NOMO-1 (cell line): ENCODE results near the gene UBA6.
A peak's percentile ranks its signal among the peaks of the same experiment; 100 is the strongest.
"Not testable (repeated sequence)": the region's sequence is repeated elsewhere in the genome, so short reads cannot be mapped to it uniquely, and the experiment has no call there.

Experiments
- DNase-seq, 2 experiments: peaks; one replicate each; lab custom pipeline; 2025; ENCODE audit not compliant: unreplicated experiment in 2 of 2; lab: John Stamatoyannopoulos, UW

UBA6 gene

DNA sequence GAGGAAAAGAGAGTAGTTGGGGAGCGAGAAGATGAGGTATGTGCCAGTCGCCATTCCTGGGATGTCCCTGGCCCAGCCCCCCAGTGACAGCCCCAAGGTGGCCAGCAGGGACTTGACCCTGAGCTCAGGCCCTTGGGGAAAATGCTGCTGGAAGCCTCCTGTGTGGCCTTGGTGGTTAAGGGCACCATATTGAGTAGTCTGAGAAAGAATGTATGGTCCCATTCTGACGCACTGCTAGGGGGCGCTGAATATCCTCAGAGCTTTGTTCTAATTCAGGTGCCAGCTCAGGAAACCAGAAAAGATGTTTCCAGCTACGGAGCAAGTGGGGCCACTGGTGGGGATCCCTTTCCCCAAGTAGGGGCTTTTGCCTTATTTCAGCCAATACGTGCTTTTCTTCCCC is 14.0 kb upstream of the UBA6 start:
- no peak for DNase-seq

DNA sequence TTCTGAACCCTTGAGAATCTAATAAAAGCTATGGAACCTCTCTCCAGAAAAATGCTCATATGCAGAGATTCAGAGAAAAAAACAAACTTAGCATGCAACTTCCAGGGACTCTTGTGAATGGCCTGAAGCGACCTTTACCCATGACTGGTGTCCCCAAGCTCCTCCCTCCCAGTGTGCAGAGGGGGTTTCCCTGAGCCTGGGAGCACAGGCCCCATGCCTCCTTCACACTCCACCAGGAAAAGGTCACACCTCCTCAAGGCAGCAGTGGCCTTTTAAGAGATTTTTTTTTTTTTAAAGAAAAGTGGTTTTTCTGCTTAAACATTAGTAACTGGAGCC is 13.3 kb upstream of the UBA6 start:
- no peak for DNase-seq

DNA sequence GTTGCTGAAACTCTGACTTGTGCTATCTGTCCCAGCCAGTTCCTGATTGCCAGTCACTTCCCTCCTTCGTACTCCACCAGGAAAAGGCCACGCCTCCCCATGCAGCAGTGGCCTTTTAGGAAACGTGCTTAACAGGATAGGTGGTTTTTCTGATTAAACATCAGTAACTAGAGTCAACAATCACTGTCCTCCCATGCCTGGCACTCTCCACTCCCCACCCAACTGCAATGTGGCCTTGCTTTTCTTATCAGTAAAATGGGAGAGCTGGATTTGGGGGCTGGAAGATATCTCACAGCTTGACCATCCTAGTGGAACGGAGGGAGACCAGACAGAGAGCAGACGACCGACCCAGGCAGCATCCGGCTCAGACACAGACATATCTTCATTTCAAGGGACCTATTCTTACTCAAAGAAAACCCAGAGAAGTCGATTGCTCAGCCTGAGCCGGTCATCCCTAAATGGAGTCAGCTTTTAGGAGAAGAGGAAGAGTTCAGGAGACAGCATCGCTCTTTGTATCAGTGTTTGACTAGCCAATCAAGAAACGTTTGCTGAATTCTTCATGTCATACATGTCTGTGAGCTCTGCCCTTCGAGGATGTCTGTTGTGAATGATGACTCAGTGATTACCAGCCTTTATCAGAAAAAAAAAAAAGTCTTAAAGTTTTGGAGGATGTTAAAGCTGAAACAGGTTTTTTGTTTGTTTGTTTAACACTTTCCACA is 12.7 kb upstream of the UBA6 start:
- no peak for DNase-seq

DNA sequence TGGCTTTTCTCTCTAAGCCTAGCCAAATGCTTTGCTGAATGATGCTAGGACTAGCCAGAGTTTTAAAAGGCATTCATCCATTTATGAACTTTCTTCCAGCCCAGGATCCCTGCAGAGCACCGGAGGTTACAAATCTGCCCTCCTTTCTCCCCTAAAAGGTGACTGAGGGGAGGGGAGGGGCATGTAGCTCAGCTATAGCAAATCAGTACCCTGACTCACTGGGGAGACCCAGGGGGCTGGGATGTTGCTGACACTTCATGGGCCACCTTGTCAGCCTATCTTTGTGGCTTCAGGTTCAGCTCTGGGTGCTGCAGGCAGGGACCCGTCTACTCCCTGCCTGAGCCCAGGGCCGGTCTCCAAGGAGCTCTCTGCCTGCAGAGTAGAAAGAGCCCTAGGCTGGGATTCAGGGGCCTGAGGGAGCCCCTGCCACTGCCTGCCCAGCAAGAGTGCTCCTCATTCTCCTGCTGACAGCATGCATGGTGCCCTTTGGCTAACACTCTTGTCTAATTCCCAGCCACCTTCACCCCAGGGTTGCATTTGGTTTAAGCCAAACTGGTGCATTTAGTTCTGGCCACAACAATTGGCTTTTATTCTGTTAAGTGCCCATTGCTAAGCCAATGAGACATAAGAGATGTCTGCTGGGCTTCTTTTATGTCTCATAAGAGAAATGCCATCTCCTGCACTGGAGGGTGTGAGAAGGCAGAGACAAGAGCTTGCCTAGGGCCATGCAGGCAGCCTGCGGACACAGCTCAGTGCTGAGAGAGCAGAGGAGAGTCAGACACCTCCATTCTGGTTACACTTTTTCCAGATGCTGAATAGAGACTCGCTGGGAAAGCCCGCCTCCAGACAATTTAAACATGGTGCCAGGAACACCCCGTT is 11.9 kb upstream of the UBA6 start:
- no peak for DNase-seq

DNA sequence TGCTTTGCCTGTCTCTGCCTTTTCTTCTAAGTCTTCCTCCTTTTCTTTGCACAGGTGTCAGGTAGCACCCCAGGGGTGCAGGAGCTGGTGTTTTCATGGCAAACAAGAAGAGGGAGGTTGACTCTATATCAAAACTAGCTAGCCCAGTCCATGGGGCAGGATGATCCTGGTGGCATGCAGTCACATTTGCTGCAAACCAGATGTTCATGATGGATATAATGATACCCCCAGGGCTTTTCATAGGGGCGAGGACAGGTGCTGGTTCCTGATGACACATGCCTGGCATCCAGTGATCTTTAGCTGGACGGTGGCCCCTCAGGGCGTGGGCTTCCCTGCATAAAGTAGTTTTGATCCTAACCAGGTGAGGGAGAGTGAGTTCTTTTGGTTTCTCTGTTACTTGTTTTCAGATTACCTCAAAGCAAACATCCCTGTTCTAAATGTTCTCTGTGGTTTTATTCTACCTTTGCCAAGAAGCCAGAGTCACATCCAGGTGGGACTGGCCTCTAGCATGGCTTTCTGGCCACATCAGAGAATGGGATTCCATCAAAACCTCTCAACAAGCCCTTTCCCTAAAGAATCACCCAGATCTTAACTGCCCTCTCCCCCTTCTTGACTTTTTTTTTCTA is 11.2 kb upstream of the UBA6 start:
- no peak for DNase-seq

DNA sequence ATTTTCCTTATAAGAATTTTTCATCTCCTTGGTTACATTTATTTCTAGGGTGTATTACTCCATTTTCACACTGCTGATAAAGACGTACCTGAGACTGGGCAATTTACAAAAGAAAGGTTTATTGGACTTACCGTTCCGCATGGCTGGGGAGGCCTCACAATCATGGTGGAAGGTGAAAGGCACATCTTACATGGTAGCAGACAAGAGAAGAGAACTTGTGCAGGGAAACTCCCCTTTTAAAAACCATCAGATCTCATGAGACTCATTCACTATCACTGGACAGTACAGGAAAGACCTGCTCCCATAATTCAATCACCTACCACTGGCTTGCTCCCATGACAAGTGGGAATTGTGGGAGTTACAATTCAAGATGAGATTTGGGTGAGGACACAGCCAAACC is 5.7 kb upstream of the UBA6 start:
- DNase-seq: not testable (repeated sequence)

DNA sequence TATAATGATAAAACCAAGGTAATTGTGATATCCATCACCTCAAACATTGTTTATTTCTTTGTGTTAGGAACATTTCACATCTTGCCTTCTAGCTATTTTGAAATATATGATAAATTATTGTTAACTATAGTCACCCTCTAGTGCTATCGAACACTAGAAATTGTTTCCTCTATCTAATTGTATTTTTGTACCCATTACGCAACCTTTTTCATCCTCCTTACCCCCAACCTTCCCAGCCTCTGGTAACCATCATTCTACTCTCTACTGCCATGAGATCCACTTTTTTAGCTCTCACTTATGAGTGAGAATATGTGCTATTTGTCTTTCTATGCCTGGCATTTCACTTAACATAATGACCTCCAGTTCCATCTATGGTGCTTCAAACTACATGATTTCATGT is 3.9 kb upstream of the UBA6 start:
- no peak for DNase-seq

DNA sequence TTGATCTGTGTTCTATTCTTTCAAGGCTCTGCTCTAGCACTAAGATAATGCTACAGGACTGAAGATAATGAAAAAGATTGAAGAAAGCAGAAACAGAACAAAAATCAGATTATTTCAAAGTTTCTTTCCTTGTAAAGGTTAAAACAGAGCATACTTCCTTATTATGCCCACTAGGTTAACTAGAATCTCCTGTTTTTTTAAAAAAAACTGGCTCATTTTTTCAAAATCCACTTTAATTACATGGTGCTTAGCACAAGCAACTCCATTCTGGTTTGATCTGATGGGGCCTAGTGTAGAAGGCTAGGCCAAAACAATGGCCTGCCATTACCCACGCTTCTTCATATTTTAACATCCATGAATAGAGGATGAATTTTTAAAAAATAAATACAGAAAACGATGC is 1.2 kb upstream of the UBA6 start:
- DNase-seq: no peak

DNA sequence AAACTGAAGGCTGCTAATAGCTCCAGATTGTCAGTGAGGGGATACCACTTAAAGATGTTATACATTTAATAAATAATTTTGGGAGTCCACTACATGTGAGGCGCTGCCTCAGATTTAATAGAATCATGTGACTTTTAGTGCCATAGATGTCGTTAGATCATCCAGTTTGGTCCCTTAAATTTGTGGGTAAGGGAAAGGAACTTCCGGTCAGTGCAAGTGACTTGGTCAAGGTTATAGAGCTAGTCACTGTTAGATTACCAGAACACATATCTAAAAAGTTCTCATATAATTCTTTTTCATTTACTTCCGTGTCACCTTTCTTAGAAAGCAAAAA is 529 bp upstream of the UBA6 start:
- DNase-seq: no peak

DNA sequence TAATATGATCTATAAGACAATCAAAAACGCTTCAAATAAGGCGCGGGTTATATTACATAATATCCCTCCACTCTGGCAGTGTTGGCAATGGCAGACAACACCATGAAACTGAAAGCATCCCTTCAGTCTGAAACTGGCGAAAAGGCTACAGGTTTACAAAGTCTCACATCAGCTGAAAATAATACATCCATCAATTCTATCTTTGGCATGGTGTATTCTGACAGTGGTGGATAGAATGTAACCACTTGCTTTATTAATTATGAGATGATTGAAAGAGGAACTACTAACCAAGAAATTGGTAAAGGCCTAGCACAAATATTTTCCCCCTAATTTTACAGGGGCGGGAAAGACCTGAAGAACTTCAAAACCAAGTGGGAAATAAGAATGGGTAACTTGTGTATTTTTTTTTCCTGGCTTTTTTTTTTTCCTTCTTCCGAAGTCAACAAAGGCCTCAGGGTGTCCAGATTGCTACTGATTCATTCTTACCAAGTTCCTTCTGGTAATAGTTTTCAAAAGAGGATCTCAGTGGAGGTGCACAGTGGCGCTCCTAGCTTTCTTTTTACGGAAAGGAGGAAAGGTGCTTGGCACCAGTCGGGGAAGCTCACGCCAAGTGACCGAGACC is 728 bp downstream of the UBA6 start:
- peak; percentile 32 to 60 for DNase-seq

DNA sequence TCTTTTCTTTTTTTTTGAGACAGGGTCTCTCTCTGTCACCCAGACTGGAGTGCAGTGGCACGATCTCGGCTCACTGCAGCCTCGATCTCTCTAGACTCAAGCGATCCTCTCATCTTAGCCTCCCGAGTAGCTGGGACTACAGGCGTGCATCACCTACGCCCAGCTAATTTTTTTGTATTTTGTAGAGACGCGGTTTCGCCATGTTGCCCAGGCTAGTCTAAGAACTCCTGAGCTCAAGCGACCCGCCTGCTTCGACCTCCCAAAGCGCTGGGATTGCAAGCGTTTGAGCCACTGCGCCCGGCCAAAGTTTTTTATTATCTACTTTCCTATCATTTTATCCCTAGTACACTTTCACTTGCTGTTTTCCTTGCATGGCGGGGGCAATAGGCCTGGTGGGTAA is 1.4 kb downstream of the UBA6 start:
- DNase-seq: no peak

DNA sequence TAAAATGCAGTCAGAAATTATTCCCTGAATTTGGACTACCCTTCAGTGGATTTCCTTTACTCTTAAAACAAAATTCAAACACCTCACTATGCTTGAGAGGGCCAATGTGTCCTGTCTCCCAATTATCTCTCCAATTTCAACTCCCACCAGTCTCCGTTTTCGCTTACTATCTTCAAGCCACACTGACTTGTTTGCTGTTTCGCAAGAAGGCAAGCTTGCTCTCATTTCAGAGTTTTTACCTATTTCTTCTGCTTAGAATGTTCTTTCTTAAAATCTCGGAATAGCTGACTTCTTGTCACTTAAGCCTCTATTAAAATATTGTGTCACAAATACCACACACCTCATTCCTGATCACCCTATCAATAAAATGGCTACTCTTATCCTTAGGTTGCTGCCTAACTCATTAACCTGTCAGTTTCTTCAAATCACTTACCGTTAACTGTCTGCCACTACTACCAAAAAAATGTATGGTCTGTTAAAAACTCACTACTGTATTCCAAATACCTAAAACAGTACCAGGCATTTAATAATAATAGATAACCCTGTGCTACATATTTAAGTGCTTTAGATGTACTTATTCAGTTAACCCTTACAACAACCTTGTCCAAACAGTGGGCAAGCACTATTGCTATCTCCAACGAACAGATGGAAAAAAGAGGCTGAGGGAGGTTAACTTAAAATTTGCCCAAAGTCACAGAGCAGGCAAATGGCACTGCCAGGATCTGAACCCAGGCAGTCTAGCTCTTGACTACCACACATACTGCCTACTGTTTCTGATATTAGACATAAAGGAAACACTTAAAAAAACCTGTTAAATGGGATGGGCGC is 2.9 kb downstream of the UBA6 start:
- no peak for DNase-seq

DNA sequence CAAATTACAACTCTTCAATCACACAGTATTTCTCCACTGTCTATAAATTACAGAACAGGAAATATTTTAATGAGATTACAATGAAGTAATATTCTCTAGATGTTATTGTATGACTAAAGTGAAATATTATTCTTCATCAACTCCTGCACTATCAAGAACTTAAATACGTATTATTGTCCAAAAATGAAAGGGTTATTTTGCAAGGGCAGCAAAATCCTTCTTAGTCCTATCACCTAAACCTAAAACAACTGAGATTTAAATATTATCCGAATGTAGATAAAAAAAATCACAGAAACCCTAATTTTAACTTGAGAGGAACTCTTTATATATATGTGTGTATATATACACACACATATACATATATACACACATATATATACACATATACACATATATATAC is 4.9 kb downstream of the UBA6 start:
- DNase-seq: no peak

DNA sequence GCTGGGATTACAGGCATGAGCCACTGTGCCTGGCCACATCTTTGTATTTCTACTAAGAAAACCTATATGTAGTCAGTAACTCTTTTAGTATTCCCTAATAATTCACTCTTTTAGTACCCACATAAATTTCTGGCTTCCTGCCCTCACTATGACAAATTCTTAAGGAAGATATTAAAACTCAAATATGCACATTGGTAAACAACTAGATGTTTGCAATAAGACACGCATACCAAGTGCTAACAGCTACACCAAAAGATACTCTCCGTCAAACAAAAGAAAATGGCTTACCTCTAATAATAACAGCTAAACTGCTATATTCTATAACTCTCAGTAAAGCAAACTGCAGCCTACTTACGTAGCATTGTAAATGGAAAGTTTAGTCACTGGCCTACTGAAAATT is 6.3 kb downstream of the UBA6 start:
- no peak for DNase-seq

DNA sequence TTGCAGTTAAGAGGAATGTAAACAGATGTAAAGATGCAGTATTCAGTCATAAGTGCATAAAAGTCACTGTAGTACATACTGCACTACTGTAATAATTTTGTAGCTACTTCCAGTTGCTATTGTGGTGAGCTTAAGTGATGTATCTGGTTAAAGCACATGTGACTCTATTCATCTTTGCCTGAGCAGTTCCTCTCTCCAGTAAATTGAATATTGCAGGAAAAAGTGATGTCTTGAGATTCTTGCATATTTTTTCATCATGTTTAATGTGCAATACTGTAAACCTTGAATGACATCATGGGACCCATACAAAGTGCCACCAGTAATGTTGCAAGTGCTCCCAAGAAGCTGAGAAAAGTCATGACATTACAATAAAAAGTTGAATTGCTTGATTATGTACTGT is 9.6 kb downstream of the UBA6 start:
- DNase-seq: no peak

DNA sequence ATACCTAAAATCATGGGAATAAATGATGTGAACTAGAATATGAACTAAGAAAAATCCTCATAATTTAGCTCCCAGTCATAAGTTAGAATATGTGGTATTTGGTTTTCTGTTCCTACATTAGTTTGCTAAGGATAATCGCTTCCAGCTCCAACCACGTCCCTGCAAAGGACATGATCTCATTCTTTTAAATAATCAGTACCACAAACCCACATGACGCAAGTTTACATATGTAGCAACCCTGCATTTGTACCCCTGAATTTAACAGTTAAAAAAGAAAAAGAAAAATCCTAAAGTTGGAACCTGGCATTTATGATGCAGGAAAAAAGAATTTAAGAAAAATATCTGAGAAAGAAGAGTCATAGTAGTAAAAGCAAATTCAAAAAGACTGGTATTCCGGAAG is 13.3 kb downstream of the UBA6 start:
- no peak for DNase-seq

DNA sequence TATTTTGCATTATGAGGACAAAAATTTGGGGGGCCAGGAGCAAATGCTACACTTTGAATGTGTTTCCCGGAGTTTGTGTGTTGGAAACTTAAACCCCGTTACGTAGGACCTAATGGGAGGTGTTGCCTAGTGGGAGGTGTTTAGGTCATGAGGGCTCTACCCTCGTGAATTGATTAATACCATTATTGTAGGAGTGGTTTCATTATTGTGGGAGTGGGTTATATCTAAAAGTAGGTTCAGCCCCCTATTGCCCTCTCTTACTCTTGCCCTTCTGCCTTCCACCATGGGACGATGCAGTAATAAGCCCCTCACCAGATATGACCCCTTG is 15.5 kb downstream of the UBA6 start:
- DNase-seq: no peak

DNA sequence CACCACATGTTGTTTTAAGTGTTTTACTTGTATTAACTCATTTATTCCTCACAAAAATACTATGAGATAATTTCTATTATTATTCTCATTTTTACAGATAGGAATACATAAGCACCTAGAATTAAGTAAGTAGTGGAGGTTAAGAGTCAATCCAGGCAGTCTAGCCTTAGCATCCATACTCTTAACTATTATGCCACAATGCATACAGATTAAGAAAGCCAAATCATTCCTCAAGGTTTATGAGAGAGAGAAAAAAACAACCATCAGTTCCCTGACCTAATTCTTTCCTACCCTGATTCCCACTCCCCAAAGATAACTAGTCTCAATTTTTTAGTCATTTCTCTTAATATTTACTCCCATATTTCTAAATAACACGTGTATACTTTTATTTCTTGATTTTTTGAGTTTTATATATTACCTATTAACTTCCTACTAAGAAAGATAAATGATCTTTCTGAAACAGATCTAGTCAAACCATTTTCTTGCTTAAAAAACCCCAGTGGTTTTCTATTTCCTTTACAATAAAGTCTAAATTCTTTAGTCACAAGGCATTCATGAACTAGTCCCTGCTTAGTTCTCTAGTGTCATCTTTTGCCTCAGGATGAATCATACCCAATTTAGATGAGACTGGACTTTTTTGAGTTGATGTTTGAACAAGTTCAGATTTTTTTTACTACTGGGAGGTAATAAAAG is 16.0 kb downstream of the UBA6 start:
- DNase-seq: no peak

DNA sequence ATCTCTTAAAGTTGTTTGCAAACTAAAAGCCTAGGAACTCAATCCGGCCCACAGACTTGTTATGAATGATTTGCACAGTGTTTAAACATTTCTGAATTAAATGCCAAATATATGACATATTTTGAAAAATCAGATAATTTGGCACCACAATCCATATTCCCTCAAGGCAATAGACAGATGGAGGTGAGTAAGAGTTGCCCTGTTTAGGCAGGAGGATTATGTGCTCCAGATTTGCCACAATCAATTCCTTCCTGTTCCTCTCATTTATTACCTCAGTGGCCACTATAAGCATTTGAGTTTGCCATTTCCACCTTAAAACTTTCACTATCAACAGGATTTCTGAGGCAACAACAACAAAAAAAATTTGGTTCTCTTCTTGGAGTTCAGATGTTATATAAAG is 18.7 kb downstream of the UBA6 start:
- DNase-seq: no peak

DNA sequence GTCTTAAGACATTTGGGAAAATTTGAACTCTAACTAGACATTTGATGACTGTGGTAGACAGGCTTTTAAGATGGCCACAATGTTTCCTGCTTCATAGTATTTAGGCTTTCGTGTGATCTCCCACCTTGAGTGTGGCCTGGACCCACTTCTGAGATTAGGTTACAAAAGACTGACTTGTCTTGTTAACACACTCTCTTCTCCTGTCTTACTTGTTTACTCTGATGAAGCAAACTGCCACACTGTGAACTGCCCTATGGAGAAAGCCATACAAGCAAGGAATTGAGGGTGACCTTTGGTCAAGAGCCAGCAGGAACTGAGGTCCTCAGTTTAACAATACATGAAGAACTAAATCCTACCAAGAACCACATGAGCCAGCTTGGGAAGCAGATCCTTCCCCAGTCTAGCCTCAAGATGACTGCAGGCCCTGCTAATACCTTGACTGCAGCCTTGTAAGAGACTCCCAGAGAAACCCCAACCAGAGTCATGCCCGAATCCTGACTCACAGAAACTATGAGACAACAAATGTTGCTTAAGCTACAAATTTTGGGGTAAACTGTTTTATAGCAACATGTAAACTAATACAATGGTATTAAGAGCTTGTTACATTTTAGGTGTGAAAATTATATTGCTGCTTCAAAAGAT is 20.3 kb downstream of the UBA6 start:
- no peak for DNase-seq
